ENCODE results near the gene TAB2.

The TAB2 gene

DNA sequence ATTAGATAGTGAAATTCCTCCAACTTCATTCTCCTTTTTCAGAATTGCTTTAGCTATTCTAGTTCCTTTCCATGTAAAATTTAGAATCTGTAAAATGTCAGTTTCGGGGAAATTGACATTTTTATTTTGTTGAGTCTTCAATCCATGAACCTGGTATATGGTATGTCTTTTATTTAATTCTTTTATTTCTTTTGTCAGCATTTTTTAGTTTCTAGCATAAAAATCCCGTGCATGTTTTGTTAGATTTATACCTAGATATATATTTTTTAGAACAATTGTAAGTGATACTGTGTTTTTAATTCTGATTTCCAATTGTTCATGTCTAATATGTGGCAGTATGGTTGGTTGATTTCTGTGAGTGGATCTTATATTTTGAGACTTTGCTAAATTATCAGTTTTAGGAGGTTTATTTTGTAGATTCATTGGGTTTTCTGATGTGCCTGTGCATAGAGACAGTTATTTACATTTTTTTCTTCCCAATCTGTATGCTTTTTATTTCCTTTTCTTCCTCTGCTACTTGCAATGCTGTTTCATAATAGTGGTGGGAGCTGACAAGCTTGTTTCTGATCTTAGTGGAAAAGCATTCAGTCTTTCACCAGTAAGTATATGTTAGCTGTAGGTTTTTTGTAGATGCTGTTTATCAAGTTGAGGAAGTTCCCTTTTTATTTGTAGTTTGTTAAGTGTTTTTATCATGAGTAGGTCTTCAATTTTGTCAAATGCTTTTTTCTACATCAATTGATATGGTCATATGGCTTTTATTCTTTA lies 13.7 kb downstream of the TAB2 start:
- no peak for TF ChIP-seq CTCF (IDR thresholded peaks at IDR 0.05; ENCODE audit: insufficient read depth, low read length, poor library complexity, severe bottlenecking)
- no peaks in the 10 kb centered on the region for H3K36me3 ChIP-seq (ENCODE audit: control insufficient read depth, insufficient read depth, low read length)
- no peak for DNase-seq (ENCODE audit: extremely low read depth, insufficient read length)
- no peak overlapping the region for H3K4me3 ChIP-seq (replicated peaks; ENCODE audit: low read depth, low read length)
- H3K27me3 ChIP-seq (replicated peaks; ENCODE audit: control insufficient read depth, insufficient read depth, low read length): no peaks in the 10 kb centered on the region

- Histone ChIP-seq H3K27me3 (replicated peaks; ENCODE audit: control insufficient read depth, insufficient read depth, low read length) (no peaks in the 10 kb centered on the region), H3K4me3 (replicated peaks; ENCODE audit: low read depth, low read length) (no peak overlapping the region), H3K36me3 (ENCODE audit: control insufficient read depth, insufficient read depth, low read length) (no peaks in the 10 kb centered on the region)
- DNase-seq (ENCODE audit: extremely low read depth, insufficient read length): no peak
- no peak for TF ChIP-seq CTCF (IDR thresholded peaks at IDR 0.05; ENCODE audit: insufficient read depth, low read length, poor library complexity, severe bottlenecking)
These were observed 14.4 kb downstream of the TAB2 start for GRCh38 chr6:149331871-149332270.

DNA sequence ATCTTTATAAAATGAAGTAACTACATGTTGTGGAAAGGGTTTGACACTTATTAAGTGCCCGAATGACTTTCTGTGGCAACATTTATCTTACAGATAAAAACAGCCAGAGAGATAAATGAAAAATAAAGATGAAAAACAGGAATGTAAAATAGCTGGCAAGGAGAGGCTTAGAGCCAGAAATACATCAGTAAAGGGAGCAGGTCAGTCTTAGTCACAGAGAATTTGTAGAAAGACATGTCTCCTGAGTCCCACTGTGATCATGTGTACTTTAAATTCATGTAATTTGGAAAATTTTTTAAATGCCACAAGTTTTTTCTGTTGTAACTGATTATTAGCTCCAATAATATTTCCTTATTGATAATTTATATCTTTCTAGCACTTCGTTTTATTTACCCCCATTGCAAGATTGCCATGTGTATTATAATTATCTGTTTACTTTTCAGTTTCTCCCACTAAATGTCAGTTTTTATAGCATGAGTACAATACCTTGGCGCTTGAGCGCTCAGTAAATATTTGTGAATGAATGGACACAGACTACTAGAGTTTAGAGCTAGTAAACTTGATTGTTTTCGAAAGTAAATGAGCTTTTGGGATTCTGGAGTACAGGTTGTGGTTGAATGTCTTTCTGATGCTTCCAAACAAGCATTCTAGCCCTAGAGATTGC lies 15.2 kb downstream of the TAB2 start:
- no peak for DNase-seq (ENCODE audit: extremely low read depth, insufficient read length)
- H3K36me3 ChIP-seq (ENCODE audit: control insufficient read depth, insufficient read depth, low read length): no peaks in the 10 kb centered on the region
- H3K4me3 ChIP-seq (replicated peaks; ENCODE audit: low read depth, low read length): no peak overlapping the region
- H3K27me3 ChIP-seq (replicated peaks; ENCODE audit: control insufficient read depth, insufficient read depth, low read length): no peaks in the 10 kb centered on the region
- TF ChIP-seq CTCF (IDR thresholded peaks at IDR 0.05; ENCODE audit: insufficient read depth, low read length, poor library complexity, severe bottlenecking): no peak

- Histone ChIP-seq H3K4me3 (replicated peaks; ENCODE audit: low read depth, low read length) (no peak overlapping the region), H3K27me3 (replicated peaks; ENCODE audit: control insufficient read depth, insufficient read depth, low read length) (no peaks in the 10 kb centered on the region), H3K36me3 (ENCODE audit: control insufficient read depth, insufficient read depth, low read length) (no peaks in the 10 kb centered on the region)
- DNase-seq (ENCODE audit: extremely low read depth, insufficient read length): no peak
- TF ChIP-seq CTCF (IDR thresholded peaks at IDR 0.05; ENCODE audit: insufficient read depth, low read length, poor library complexity, severe bottlenecking): no peak
These were observed 15.7 kb downstream of the TAB2 start for GRCh38 chr6:149333266-149333620.

DNA sequence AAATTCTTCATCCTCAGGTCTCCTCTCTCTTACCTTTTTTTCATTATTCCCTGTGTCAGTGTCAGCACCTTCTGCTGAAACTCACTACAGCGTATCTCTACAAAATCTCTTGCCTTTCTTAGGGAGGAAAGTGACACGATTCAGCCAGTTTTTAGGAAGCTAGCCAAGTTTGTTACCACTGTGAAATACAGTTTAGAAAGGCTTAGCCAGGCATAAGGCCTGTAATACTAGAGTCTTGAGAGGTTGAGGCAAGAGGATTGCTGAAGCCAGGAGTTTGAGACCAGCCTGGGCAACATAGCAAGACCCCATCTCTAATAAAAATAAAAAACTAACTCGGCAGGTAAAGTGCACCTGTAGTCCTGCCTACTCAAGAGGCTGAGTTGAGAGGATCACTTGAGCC lies 16.7 kb downstream of the TAB2 start:
- Histone ChIP-seq H3K4me3 (replicated peaks; ENCODE audit: low read depth, low read length) (no peak overlapping the region), H3K27me3 (replicated peaks; ENCODE audit: control insufficient read depth, insufficient read depth, low read length) (no peaks in the 10 kb centered on the region), H3K36me3 (ENCODE audit: control insufficient read depth, insufficient read depth, low read length) (no peaks in the 10 kb centered on the region)
- DNase-seq (ENCODE audit: extremely low read depth, insufficient read length): no peak
- TF ChIP-seq CTCF (IDR thresholded peaks at IDR 0.05; ENCODE audit: insufficient read depth, low read length, poor library complexity, severe bottlenecking): no peak

Measured in GM06990 (cell line).